MG63 (cell line): ENCODE data around the gene WDR46. TPM values are rescaled to one million over a fixed set of nuclear protein-coding genes. Genes with fewer than 3 reads are reported as not detected.
"Not testable (repeated sequence)": the region's sequence is repeated elsewhere in the genome, so short reads cannot be mapped to it uniquely, and the experiment has no call there.

ENCODE experiments used
- DNase-seq: peaks from one replicate; pipeline ENCODE4 v3.0.0-alpha.2; 2020
- H3K27me3 ChIP-seq: fragments of 250-450 bp; sonication (Bioruptor Pico); 2 replicates; pipeline ENCODE4 v1.5.1; 2020; ENCODE audit warnings: mild to moderate bottlenecking, moderate library complexity
- H3K36me3 ChIP-seq: fragments of 250-450 bp; sonication (Bioruptor Pico); 2 replicates; pipeline ENCODE4 v1.5.1; 2020; ENCODE audit warnings: mild to moderate bottlenecking, moderate library complexity
- H3K4me3 ChIP-seq: fragments of 250-450 bp; sonication (Bioruptor Pico); 2 replicates; pipeline ENCODE4 v1.5.1; 2020; ENCODE audit warnings: mild to moderate bottlenecking, moderate library complexity
- H3K9me3 ChIP-seq: fragments of 250-450 bp; sonication (Bioruptor Pico); 2 replicates; pipeline ENCODE4 v1.5.1; 2020; ENCODE audit warnings: mild to moderate bottlenecking, moderate library complexity
- total RNA-seq: library from RNA; depleted of rRNA; stranded (reverse); fragments of >200 nt; shearing (Covaris generic); gene quantifications from 2 replicates; pipeline ENCODE4 v1.2.3, GENCODE V29; 2014; ENCODE audit warnings: low replicate concordance

WDR46 gene
- total RNA-seq, 1 experiment from 2014 or later = 303 TPM

GRCh38 chr6:33277663-33278391, 11.2 kb downstream of the WDR46 start:
- Histone ChIP-seq H3K27me3 (no peaks in the 10 kb centered on the region), H3K36me3 (peaks cover 95% of the 10 kb centered on the region), H3K4me3 (no peak overlapping the region), H3K9me3 (no peaks in the 10 kb centered on the region)
- DNase-seq = peak; percentile 61

GRCh38 chr6:33276864-33277662, 12.0 kb downstream of the WDR46 start, which contains the start of gene B3GALT4:
Gene B3GALT4, plus strand, starts transcription at chr6:33277123. Its CDS starts 297 bp downstream, at chr6:33277420.
- Histone ChIP-seq H3K9me3 (no peaks in the 10 kb centered on the region), H3K36me3 (peaks cover 95% of the 10 kb centered on the region)

DNA sequence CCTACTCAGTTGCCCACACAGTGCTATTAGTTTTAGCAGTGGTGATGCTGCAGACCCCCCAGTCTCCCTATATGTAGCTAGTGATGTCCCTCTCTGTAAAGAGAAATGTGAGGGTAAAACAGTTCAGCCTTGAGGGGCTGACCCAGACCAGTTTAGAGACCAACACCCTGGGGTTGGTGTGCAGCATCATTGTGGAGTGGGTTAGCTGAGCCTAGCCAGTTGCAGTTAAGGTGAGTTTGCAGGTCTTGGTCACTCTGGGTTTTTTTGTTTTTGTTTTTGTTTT, 12.5 kb downstream of the WDR46 start:
- H3K27me3 ChIP-seq = no peaks in the 10 kb centered on the region
- DNase-seq = no peak
- peaks cover 91% of the 10 kb centered on the region for H3K36me3 ChIP-seq
- H3K4me3 ChIP-seq = peak overlapping the region; percentile 97
- H3K9me3 ChIP-seq = no peaks in the 10 kb centered on the region

More at GRCh38 chr6:33276864-33277662, 12.0 kb downstream of the WDR46 start, which contains the start of gene B3GALT4:
- H3K4me3 ChIP-seq = peak within 1 kb of the TSS; percentile 97
- DNase-seq = peak; percentile 96
- no peaks in the 10 kb centered on the region for H3K27me3 ChIP-seq

DNA sequence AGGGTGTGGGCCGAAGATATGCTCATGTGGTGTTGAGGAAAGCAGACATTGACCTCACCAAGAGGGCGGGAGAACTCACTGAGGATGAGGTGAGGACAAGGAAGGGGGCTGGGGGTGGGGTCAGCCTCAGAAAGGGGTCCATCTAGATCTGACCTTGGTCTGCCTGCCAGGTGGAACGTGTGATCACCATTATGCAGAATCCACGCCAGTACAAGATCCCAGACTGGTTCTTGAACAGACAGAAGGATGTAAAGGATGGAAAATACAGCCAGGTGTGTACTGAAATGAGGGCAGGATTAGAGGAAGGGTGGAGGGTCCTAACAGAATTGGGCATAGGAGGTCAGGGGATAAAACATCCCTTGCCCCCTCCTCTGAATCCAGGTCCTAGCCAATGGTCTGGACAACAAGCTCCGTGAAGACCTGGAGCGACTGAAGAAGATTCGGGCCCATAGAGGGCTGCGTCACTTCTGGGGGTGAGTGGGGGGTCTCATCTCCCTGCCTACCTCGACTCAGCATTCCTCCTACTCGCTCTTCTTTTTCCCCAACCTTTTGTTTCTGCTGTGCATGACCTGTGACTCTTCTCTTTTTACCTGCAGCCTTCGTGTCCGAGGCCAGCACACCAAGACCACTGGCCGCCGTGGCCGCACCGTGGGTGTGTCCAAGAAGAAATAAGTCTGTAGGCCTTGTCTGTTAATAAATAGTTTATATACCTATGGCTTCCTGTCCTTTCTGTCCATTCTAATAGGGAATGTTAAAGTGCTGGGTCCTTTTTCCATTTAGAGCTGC, 13.1 kb downstream of the WDR46 start:
- H3K9me3 ChIP-seq, H3K27me3 ChIP-seq, DNase-seq: not testable (repeated sequence)
- Histone ChIP-seq H3K36me3 (peaks cover 91% of the 10 kb centered on the region), H3K4me3 (peak overlapping the region; percentile 97)

GRCh38 chr6:33273924-33274902, 14.8 kb downstream of the WDR46 start:
- peak overlapping the region; percentile 97 for H3K4me3 ChIP-seq
- DNase-seq = no peak
- H3K36me3 ChIP-seq = peaks cover 87% of the 10 kb centered on the region

GRCh38 chr6:33273129-33273923, 15.7 kb downstream of the WDR46 start:
- Histone ChIP-seq H3K4me3 (peak overlapping the region; percentile 97), H3K9me3 (no peaks in the 10 kb centered on the region), H3K36me3 (peaks cover 87% of the 10 kb centered on the region), H3K27me3 (no peaks in the 10 kb centered on the region)
- no peak for DNase-seq

More at GRCh38 chr6:33273924-33274902, 14.8 kb downstream of the WDR46 start:
- no peaks in the 10 kb centered on the region for H3K9me3 ChIP-seq
- H3K27me3 ChIP-seq = no peaks in the 10 kb centered on the region

DNA sequence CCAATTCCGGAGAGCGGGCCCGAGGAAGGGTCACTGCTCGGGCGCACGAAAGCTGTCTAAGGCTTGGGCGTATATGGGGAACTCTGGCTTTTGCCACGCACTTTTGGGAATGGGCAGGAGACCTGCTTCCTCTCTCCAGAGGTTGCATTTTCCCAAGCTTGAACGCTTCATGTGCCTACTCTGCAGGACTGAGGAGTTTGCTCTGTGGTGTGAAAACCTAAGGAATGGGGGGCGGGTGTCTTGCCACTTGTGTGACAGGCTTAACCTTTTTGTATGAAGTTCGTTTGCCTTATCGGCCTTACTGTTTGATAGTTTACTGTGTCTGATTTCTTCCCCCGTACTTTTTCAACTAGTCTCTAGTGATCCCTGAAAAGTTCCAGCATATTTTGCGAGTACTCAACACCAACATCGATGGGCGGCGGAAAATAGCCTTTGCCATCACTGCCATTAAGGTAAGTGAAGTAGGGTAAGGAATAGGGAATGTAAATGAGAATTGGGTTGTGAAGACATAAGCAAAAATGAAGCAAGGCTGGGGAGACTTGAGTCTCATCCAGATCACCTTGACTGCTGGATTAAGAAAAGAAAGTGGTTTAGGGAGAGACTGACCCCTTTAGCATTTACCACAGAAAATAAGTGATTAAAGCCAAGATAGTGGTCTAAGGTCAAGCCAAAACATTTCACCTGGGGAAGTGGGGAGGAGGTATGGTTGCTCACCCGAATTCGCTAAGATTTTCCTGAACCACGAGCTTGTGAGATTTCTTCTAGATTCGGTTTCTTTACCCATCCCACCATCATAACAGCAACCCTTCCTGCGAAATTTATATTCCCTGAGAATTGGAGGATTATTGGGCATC, 16.5 kb downstream of the WDR46 start:
- H3K9me3 ChIP-seq = no peaks in the 10 kb centered on the region
- H3K36me3 ChIP-seq = peaks cover 89% of the 10 kb centered on the region
- peak overlapping the region; percentile 97 for H3K4me3 ChIP-seq
- no peak for DNase-seq
- H3K27me3 ChIP-seq = no peaks in the 10 kb centered on the region

GRCh38 chr6:33271468-33272274, 17.4 kb downstream of the WDR46 start, which contains the start of the genes RPS18 and VPS52:
Gene RPS18, plus strand, starts transcription at chr6:33272075. Its CDS starts 45 bp downstream, at chr6:33272120.
Gene VPS52, minus strand, starts transcription at chr6:33271876. Its CDS starts 201 bp downstream, at chr6:33271675.
- Histone ChIP-seq H3K4me3 (peak within 1 kb of the TSS; percentile 97), H3K36me3 (peaks cover 92% of the 10 kb centered on the region), H3K9me3 (no peaks in the 10 kb centered on the region), H3K27me3 (no peaks in the 10 kb centered on the region)
- DNase-seq = peak; percentile 99

DNA sequence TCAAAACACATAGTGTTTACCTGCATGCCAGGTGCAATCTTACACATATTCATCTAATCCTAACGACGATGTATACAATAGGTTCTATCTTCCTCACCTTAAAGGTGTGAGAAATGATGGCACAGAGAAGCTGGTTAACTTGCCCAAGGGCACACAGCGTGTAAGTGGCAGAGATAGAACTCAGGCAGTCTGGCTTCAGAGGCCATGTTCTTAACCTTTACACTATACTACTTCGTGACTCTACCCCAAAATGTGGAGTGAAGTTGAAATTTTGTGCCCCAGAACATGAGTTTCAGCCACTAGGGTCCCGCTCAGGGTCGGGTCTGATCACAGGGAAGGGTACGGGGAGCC, 17.9 kb downstream of the WDR46 start:
- no peaks in the 10 kb centered on the region for H3K9me3 ChIP-seq
- peak overlapping the region; percentile 97 for H3K4me3 ChIP-seq
- peak; percentile 36 for DNase-seq
- H3K36me3 ChIP-seq = peaks cover 92% of the 10 kb centered on the region
- no peaks in the 10 kb centered on the region for H3K27me3 ChIP-seq

- Histone ChIP-seq H3K4me3 (no peak overlapping the region), H3K27me3 (no peaks in the 10 kb centered on the region), H3K9me3 (no peaks in the 10 kb centered on the region), H3K36me3 (peaks cover 88% of the 10 kb centered on the region)
- no peak for DNase-seq
These were observed 25.0 kb downstream of the WDR46 start for GRCh38 chr6:33264015-33264414.

GRCh38 chr6:33262490-33262889, 26.5 kb downstream of the WDR46 start:
- H3K4me3 ChIP-seq, DNase-seq, H3K9me3 ChIP-seq, H3K27me3 ChIP-seq: not testable (repeated sequence)
- H3K36me3 ChIP-seq = peaks cover 84% of the 10 kb centered on the region

DNA sequence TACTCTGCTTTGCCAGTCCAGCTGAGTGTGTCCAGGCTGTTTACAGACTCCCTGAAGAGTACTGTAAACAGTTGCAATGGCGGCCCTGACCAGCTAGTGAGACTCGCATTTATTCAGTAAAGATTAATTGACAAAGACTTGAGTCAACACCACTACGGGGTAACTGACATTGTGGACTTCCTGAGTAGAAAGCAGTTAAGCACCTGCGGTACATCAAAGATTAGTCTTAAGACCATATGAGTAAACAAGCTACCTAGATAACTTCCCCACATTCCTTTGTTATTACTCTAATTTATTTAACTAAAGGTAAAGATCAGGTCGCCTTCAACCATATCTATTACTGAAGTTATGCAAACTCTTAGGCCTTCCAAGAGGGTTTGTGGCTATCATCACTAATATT, 30.0 kb downstream of the WDR46 start:
- Histone ChIP-seq H3K4me3 (no peak overlapping the region), H3K36me3 (peaks cover 70% of the 10 kb centered on the region), H3K9me3 (no peaks in the 10 kb centered on the region), H3K27me3 (no peaks in the 10 kb centered on the region)
- no peak for DNase-seq

- Histone ChIP-seq H3K4me3 (no peak overlapping the region), H3K9me3 (no peaks in the 10 kb centered on the region), H3K36me3 (peaks cover 61% of the 10 kb centered on the region), H3K27me3 (no peaks in the 10 kb centered on the region)
- DNase-seq = no peak
These were observed 34.4 kb downstream of the WDR46 start for GRCh38 chr6:33254591-33254990.

DNA sequence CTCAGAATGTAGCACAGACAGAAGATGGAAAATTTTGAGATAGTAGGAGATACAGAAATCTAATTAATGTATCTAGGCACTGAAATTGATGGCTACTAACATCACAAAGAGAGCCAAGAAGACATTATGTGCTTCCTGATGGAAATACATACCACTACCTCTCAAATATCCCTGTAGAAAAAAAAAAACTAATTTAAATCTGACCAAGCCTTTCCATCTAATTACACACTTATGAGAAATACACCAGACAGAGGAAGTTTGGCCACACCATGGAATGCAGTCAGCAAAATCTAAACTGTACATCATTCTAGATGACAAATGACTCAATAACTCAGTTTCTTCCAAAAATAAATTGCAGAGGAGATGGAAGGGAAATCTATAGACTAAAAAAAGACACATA, 36.3 kb downstream of the WDR46 start:
- Histone ChIP-seq H3K9me3 (no peaks in the 10 kb centered on the region), H3K27me3 (no peaks in the 10 kb centered on the region), H3K36me3 (peaks cover 47% of the 10 kb centered on the region), H3K4me3 (no peak overlapping the region)
- no peak for DNase-seq
